NCI-H524 treated with DMSO at 0.1 percent for 48 hours (cell line): Measurements from ENCODE around the gene SLC14A1.
A peak's percentile ranks its signal among the peaks of the same experiment; 100 is the strongest.

Experiments used
- DNase-seq: peaks from one replicate; lab custom pipeline; 2025; lab: John Stamatoyannopoulos, UW

Gene SLC14A1

DNA sequence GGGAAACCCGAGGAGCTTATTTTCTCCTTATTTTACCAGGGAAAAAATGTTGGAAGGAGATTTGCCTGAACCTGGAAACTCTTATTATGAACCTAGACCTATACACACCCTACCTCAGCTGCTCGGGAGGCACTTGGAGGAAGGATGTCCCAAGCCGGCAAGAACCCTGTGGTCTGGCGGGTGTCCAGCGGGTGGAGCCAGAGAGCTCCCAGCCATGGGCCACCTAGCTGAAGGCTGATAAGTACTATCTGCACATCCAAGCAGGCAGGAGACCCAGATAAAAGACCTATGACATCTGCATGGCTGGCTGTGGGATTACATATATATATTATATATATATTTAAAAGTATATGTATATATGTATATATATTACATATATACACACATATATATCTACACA is 1.1 kb upstream of the SLC14A1 start:
- DNase-seq, result peak; percentile 11

DNA sequence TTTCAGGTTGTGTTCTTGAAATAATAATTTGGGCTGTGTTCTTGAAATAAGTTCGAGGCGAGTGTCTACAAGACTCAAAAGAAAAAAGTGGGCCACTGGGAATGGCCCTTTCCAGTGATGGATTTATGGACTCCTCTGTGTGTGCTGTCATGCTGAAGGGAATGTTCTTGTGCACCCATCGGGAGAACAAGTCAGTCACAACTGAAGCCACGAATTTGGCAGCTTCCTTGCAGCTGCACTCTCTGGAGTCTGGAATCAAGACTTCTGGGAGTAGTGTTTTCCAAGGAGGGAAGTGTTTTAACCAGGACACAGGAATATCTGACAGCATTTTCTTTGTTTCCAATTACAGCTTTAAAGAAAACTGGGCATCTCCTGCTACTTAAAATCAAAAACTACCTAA is 620 bp downstream of the SLC14A1 start:
- DNase-seq, result no peak

DNA sequence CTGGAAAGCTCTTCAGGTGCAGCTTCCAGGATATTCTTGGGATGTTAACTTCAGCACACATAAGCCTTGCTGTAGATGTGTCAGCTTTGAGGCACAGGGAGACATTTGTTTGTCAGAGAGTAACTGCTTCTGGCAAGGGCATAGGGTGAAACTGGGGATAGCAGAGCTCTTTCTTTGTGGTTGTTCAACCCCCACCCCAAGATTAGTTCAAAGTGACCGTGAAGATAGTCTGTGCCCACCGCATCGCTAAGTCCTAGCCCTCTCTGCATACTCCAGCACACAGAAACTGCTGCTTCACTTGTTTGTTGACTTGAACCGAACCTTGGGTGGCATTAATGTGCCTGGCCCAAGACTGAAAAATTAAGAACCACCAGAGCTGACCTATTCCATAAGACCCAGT is 1.4 kb downstream of the SLC14A1 start:
- no peak for DNase-seq

- no peak for DNase-seq
Measured at GRCh38 chr18:45726603-45727002, 2.6 kb downstream of the SLC14A1 start.

GRCh38 chr18:45727068-45727467 is 3.1 kb downstream of the SLC14A1 start:
- DNase-seq, result no peak

GRCh38 chr18:45728336-45729010 is 4.5 kb downstream of the SLC14A1 start:
- no peak for DNase-seq

- no peak for DNase-seq
Measured at GRCh38 chr18:45730832-45731575, 7.0 kb downstream of the SLC14A1 start.

DNA sequence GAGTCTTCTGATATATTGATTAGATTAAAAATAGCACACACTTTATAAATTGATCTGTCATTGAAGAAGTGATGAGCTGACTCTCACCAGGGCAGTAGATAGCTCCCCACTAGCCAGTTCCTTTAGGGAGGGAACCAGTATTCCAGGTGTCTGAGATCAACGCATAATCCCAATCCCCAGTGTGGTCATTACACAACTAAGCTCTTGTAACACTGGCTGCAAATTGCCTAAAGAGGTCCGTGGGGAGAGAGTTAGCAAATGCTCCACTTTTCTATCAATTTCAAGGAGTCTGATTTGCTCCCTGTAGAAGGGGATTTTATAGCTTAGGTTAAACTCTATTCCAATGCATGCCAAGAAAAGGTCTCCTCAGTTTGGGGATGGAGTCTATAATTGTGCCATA is 7.7 kb downstream of the SLC14A1 start:
- DNase-seq, result no peak

- DNase-seq, result no peak
Measured at GRCh38 chr18:45733535-45733934, 9.6 kb downstream of the SLC14A1 start.

DNA sequence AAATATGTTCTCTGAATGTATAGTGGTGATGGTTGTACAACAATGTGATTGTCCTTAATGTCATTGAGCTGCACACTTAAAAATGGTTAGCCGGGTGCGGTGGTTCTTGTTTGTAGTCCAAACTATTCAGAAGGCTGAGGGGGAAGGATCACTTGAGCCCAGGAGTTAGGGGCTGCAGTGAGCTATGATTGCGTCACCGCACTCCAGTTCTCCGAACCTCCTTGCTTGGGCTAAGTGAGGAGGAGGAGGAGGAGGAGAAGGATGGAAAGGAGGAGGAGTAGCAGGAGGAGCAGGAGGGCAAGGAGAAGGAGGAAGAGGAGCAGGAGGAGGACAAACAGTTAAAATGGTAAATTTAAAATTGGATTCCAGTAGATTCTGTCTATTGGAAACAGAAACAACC is 10.5 kb downstream of the SLC14A1 start:
- DNase-seq, result no peak

GRCh38 chr18:45734944-45735343 is 11.0 kb downstream of the SLC14A1 start:
- no peak for DNase-seq

DNA sequence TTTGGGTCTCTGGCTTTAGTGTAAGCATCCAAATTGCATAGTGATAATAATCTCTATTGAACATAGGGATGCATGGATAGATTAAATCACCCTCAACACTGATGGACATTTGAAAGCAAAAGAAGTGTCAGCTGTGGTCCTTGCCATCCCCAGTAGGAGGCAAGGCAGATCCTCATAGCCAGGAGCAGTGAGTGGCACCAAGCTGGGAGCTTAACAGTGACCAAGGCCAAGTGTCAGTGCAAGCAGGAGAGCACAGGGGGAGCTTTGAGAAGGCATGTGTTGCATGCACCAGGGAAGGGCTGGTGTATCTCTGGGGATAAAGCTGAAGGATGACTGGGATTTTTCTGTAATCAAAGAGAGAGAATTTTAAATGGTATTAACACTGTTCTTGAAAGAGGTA is 14.7 kb downstream of the SLC14A1 start:
- no peak for DNase-seq

- DNase-seq, result no peak
Measured at GRCh38 chr18:45739268-45739667, 15.3 kb downstream of the SLC14A1 start.

GRCh38 chr18:45739848-45740247 is 15.9 kb downstream of the SLC14A1 start:
- DNase-seq, result no peak

DNA sequence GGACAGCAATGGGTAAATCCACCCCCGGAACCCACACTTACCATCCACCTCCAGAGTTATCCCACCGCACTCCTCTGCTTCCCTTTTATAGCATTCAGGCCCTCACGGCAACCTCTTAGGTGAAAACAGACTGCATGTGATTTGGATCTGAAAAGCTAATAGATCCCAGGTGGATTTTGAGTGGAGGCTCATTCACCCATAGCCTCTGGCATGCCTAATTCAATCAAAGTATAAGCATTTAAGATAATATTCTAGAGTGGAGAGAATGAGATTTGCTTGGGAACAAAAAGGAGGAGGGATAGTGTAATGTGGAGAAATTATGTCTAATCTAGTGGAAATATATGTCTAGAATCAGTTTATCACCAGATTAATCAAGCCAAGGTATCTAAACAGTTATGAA is 17.1 kb downstream of the SLC14A1 start:
- no peak for DNase-seq

GRCh38 chr18:45745817-45746461 is 22.0 kb downstream of the SLC14A1 start:
- no peak for DNase-seq

DNA sequence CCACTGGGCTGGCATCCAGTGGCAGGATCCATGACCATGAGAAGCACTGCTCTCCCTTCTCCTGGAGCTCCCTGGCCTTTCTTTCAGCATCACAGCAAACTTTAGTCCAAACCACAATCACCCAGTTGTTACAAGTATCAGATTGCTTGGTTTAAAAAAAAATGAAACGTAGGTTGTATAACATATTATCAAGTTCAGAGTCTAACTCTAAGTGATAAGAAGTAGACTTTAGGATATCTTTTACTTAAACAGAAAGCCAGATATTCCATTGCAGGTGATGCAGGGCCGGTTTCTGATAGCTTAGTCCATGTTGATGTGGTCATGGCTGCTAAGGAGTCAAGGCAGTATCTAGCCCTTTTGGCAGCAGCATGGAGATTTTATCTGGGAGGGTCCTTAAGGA is 24.5 kb downstream of the SLC14A1 start:
- DNase-seq, result no peak

DNA sequence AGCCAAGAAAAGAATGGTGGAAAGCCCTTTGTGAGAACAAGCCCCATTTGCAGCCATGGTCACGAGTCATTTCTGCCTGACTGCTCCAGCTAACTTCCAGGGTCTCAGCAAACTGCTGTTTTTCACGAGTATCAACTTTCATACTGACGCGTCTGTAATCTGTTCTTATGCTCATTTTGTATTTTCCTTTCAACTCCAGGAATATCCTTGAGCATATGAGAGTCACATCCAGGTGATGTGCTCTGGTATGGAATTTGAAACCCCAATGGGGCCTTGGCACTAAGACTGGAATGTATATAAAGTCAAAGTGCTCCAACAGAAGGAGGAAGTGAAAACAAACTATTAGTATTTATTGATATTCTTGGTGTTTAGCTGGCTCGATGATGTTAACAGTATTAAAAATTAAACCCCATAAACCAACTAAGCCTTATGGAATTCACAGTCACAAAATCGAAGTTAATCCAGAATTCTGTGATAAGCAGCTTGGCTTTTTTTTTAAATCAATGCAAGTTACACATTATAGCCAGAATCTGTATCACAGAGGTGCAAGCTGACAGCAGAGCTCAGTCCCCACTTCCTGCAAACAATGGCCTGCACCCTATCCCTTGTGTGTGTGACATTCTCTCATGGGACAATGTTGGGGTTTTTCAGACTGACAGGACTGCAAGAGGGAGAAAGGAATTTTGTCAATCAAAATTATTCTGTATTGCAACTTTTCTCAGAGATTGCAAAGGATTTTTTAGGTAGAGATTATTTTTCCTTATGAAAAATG is 26.1 kb downstream of the SLC14A1 start:
- DNase-seq, result no peak

GRCh38 chr18:45751766-45752165 is 27.8 kb downstream of the SLC14A1 start:
- no peak for DNase-seq

GRCh38 chr18:45752681-45753080 is 28.7 kb downstream of the SLC14A1 start:
- DNase-seq, result no peak

DNA sequence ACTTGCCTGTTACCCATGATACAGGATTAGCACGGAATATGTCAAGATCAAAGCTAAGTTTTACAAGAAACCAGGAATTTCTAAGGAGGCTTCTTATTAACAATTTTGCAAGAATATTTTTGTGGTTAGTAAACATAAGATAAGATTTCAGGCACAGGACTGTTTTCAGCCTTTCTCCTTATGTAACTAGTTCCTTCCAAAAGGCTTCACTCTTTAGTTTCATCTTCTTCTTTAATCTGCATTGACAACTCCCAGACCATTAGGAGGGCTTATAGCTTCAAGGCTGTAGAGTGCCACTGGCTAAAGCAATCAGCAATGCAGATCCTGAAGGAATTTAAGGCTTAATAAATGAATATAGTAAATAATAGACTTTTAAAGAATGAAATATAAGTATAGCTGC is 29.3 kb downstream of the SLC14A1 start:
- no peak for DNase-seq

GRCh38 chr18:45755934-45756333 is 32.0 kb downstream of the SLC14A1 start:
- DNase-seq, result no peak

DNA sequence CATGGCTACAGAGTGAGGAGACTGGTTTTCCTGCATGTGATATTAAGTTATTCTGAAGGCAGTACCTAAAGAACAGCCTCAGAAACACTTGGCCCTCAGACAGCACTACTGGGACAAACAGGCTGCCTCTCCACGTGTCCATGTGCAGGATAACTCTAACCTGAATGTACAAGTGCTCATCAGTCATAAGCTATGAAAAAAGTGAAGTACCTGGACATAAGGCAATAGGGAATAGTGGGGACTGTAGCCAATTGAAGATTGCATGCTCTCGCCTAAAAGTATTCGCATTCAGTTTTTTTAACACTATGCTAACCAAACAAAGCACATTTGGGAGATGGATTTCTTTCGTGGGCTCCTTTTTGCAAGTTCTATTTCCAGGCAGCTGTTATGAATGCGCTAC is 33.0 kb downstream of the SLC14A1 start:
- no peak for DNase-seq
